Coronary artery (tissue), 2 donors: ENCODE results near the gene CPHXL.

Experiments used
- DNase-seq: peaks from one replicate; pipeline ENCODE4 v3.0.0-alpha.2; 2017; ENCODE audit warnings: low spot score
- H3K27ac ChIP-seq, 2 donors: fragments of 200-600 bp; sonication (generic); one replicate each; pipeline ENCODE4 v1.5.1; 2016 to 2019
- H3K4me3 ChIP-seq: fragments of 200-600 bp; sonication (generic); 2 replicates; pipeline ENCODE4 v1.5.1; 2016; ENCODE audit warnings: mild to moderate bottlenecking, moderate library complexity
- TF ChIP-seq, protein P1 (sequence below): fragments of 200-600 bp; sonication (generic); IDR thresholded peaks from one replicate; pipeline ENCODE4 v1.5.1; 2019; ENCODE audit warnings: antibody characterized with exemption

Gene CPHXL

GRCh38 chr16:75742424-75743047, 16.2 kb upstream of the CPHXL start:
- no peak for DNase-seq
- no peak overlapping the region for H3K27ac ChIP-seq
- no peak overlapping the region for H3K4me3 ChIP-seq
- TF ChIP-seq, protein P1, sequence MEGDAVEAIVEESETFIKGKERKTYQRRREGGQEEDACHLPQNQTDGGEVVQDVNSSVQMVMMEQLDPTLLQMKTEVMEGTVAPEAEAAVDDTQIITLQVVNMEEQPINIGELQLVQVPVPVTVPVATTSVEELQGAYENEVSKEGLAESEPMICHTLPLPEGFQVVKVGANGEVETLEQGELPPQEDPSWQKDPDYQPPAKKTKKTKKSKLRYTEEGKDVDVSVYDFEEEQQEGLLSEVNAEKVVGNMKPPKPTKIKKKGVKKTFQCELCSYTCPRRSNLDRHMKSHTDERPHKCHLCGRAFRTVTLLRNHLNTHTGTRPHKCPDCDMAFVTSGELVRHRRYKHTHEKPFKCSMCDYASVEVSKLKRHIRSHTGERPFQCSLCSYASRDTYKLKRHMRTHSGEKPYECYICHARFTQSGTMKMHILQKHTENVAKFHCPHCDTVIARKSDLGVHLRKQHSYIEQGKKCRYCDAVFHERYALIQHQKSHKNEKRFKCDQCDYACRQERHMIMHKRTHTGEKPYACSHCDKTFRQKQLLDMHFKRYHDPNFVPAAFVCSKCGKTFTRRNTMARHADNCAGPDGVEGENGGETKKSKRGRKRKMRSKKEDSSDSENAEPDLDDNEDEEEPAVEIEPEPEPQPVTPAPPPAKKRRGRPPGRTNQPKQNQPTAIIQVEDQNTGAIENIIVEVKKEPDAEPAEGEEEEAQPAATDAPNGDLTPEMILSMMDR: no peak

DNA sequence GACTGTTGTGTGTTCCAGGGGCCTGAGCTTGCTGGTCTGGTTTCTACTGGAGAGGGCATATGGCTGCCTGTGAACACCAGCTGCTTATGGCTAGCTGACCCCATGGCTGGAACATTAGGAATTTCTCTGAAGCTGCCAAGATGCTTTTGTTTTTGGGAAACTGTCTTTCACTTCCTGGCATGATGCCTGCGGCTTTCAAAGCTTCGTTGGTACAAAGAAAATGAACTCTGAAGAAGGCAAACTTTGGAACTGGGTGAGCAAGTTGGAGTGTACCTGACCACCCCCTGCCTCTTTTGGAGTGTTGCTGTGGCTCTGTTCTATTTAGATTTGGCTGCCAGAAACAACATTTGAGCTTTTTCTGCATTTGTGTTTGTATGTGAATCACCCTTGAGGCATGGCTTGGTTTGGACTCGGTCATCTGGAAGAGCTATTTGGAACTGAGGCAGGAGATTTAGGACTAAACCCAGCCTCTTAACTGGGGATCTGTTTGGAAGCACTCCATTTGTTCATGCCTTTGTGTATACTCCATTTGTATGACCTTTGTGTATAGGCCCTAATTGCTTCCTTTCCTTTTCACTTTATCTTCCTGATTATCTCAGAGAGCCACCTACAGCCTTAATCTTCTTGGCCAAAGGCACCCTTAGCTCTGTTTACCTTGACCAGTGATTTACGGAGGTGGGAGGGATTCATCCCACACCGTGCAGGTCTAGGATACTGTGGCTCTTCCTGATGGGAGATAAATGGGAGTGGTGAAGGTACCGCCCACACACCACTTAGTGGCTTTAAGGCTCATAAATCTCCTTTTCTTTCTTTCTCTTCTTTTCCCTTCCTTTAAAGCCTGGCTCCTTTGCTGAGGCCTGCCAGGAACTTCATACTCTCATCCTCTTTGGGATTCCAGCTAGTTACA, 7.3 kb upstream of the CPHXL start:
- H3K4me3 ChIP-seq: peak overlapping the region; percentile 35
- TF ChIP-seq, protein P1: no peak
- peak overlapping the region; percentile 72 to 87 for H3K27ac ChIP-seq
- DNase-seq: no peak

DNA sequence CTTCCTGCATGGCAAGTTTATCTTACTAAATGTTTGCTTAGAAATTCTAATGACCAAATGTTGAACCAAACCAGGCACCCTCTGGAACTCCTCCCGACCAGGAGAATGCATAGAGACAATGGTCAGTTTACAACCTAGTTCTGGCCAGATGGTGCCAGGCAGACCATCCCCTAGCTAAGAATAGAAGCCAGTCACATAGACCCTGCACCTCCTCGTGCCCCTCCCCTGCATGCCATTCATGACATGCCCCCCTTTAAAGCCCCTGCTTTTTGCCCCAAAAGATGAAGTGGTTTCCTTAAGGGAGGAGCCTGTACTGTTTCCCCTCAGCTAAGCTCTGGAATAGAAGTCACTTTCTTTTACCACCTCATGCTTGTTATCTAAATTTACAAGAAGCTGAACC, 6.6 kb upstream of the CPHXL start:
- TF ChIP-seq, protein P1: no peak
- H3K27ac ChIP-seq: peak overlapping the region; percentile 72 to 87
- DNase-seq: no peak
- no peak overlapping the region for H3K4me3 ChIP-seq

DNA sequence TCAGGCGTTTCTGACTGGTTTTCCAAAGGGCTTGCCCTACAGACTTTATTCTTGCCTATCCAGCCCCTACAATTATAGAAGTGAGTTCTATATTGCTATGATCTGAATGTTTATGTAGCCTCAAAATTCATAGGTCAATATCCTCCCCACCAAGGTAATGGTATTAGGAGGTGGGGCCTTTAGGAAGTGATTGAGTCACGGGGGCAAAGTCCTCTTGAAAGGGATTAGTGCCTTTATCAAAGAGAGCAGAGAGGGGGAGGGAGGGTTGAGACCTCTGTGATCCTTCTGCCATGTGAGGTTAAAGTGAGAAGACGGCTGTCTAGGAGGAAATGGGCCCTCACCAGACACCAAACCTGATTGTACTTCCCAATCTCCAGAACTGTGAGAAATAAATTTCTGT, 931 bp upstream of the CPHXL start:
- H3K27ac ChIP-seq: no peak overlapping the region
- no peak overlapping the region for H3K4me3 ChIP-seq
- TF ChIP-seq, protein P1: no peak
- DNase-seq: no peak

GRCh38 chr16:75718452-75718851, 7.8 kb downstream of the CPHXL start:
- TF ChIP-seq, protein P1: no peak
- Histone ChIP-seq H3K27ac (no peak overlapping the region), H3K4me3 (no peak overlapping the region)
- DNase-seq: no peak

DNA sequence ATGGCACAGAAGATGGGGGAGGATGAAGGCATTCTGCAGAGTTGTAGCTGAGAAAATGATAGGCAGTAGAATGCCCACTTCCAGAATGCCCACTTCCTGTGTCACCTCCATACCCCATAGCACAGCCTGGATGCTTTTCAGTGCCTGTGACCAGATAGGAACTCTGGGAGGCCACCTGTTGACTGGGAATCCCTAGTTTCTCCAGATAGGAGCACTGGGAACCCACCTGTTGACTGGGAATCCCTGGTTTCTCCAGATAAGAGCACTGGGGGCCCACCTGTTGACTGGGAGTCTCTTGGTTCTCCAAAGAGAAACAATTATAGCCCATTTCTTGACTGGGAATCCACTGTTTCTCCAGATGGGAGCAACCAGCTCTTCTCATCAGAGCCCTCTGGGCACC, 11.6 kb downstream of the CPHXL start:
- DNase-seq: no peak
- TF ChIP-seq, protein P1: no peak
- Histone ChIP-seq H3K27ac (no peak overlapping the region), H3K4me3 (no peak overlapping the region)
